K562 treated with DMSO at 1 percent for 4 hours (cell line): ENCODE measurements around the gene IMPG2. TPM values are rescaled to one million over a fixed set of nuclear protein-coding genes. Genes with fewer than 3 reads are reported as not detected.

Experiments used
- total RNA-seq: library from RNA; unstranded; fragments of 300-600 nt; gene quantifications from 2 replicates; pipeline ENCODE4 v1.2.3, GENCODE V29; 2022; ENCODE audit not compliant: insufficient read depth

Gene IMPG2
- total RNA-seq = 0.35 and 0.80 TPM in 2 replicates

DNA sequence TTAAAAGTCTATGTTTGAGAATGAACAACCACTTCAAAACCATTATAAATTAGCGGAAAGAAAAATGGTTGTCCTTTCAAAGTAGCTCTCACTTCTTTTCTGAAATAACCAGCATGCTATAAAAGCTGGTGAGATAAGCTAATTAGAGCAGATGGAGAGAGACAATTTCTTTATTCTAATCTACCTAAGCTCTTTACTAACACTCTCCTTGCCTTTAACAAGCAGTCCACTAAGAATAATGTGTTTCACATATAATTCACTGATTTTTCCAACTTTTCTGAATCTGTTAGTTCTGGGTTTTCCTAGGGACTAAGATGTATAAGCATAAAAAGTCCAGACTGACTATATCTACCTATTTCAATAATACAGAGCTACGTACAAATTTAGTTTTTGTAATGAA is at the start of gene IMPG2:
Gene IMPG2, minus strand, starts transcription at position 101 of the 400 bp plus-strand sequence. CDS start 203 bp downstream, outside the sequence.

Other genes with a start within 250 kb of the IMPG2 start
- 3.8 and 4.1 TPM in 2 replicates for gene SENP7, start 192.6 kb upstream of the IMPG2 start, total RNA-seq
- gene TRMT10C, start 241.3 kb upstream of the IMPG2 start, total RNA-seq = 12.8 and 16.9 TPM in 2 replicates